H1 (cell line): Measurements from ENCODE around the gene TNIP3. TPM values are rescaled to one million over a fixed set of nuclear protein-coding genes. Genes with fewer than 3 reads are reported as not detected.

Experiments
- CTCF ChIA-PET: fragments of 300-600 bp; sonication (Branson Sonifier 250); formaldehyde crosslinking; loops from one replicate; lab custom pipeline; 2021; ENCODE audit not compliant: partially characterized antibody; lab: Charles Lee
- POLR2A ChIA-PET: fragments of 300-600 bp; sonication (Branson Sonifier 250); formaldehyde crosslinking; loops from one replicate; lab custom pipeline; 2021; ENCODE audit warnings: inconsistent platforms; ENCODE audit not compliant: partially characterized antibody; lab: Charles Lee
- DNase-seq, 2 experiments: peaks; one replicate each; pipeline versions ENCODE4 v3.0.0 to v3.0.0-alpha.2; 2010 to 2022; ENCODE audit warnings: low spot score in 2 of 2, low read depth in 1 of 2, mixed read lengths in 1 of 2
- FAIRE-seq: peaks from 2 replicates; lab custom pipeline; 2011; peaks lifted over from hg19 to GRCh38; lab: Jason Lieb, UNC
- H2AFZ ChIP-seq: 2 replicates; pipeline ENCODE4 v1.8.1; 2012; ENCODE audit warnings: low read length, inconsistent platforms
- H2AK5ac ChIP-seq: 2 replicates; pipeline ENCODE4 v1.6.1; 2013; ENCODE audit warnings: low read depth, low read length
- H2BK120ac ChIP-seq: replicated peaks from 2 replicates; pipeline ENCODE3; 2013; ENCODE audit warnings: low read depth, low read length, inconsistent platforms
- H2BK12ac ChIP-seq: 2 replicates; pipeline ENCODE4 v1.6.1; 2013; ENCODE audit warnings: low read depth, low read length
- H2BK15ac ChIP-seq: 2 replicates; pipeline ENCODE4 v1.6.1; 2013; ENCODE audit warnings: low read length
- H2BK20ac ChIP-seq: 2 replicates; pipeline ENCODE4 v1.6.1; 2013; ENCODE audit warnings: low read length
- H2BK5ac ChIP-seq: 2 replicates; pipeline ENCODE4 v1.6.1; 2013; ENCODE audit warnings: low read depth, low read length
- H3K14ac ChIP-seq: 2 replicates; pipeline ENCODE4 v1.6.1; 2013; ENCODE audit warnings: inconsistent platforms; ENCODE audit not compliant: insufficient read length
- H3K18ac ChIP-seq: 2 replicates; pipeline ENCODE4 v1.6.1; 2013; ENCODE audit warnings: low read length; ENCODE audit errors: extremely low read depth
- H3K23ac ChIP-seq: 2 replicates; pipeline ENCODE4 v1.6.1; 2013; ENCODE audit warnings: inconsistent platforms; ENCODE audit not compliant: insufficient read length
- H3K23me2 ChIP-seq: 2 replicates; pipeline ENCODE4 v1.6.1; 2013; ENCODE audit warnings: low read depth, low read length
- H3K27ac ChIP-seq: 2 replicates; pipeline ENCODE4 v1.6.1; 2011; ENCODE audit warnings: low read depth, low read length, inconsistent platforms
- H3K27me3 ChIP-seq, 4 experiments: replicated peaks in 1 of 4; 1 replicate in 1 of 4; 2 replicates in 3 of 4; pipeline versions ENCODE4 v1.6.1 to v1.8.1; 2011 to 2013; ENCODE audit warnings: low read length in 3 of 4, mild to moderate bottlenecking in 3 of 4, inconsistent platforms in 2 of 4, mixed read lengths in 2 of 4, moderate library complexity in 1 of 4; ENCODE audit not compliant: control insufficient read depth in 3 of 4, insufficient read depth in 3 of 4; ENCODE audit errors: extremely low read depth in 1 of 4
- H3K36me3 ChIP-seq, 4 experiments: 2 replicates each; pipeline versions ENCODE4 v1.6.1 to v1.8.1; 2011 to 2013; ENCODE audit warnings: mild to moderate bottlenecking in 4 of 4, low read length in 3 of 4, moderate library complexity in 2 of 4, control low read depth in 1 of 4, inconsistent platforms in 1 of 4; ENCODE audit not compliant: insufficient read depth in 4 of 4, control insufficient read depth in 2 of 4
- H3K4ac ChIP-seq: replicated peaks from 2 replicates; pipeline ENCODE3; 2013; ENCODE audit warnings: low read length, low read depth, mixed read lengths, inconsistent platforms; ENCODE audit not compliant: insufficient read length
- H3K4me1 ChIP-seq, 4 experiments: replicated peaks in 1 of 4; 1 replicate in 1 of 4; 2 replicates in 3 of 4; pipeline versions ENCODE4 v1.6.1 to v1.8.1; 2011 to 2013; ENCODE audit warnings: low read length in 3 of 4, inconsistent platforms in 2 of 4, mixed read lengths in 1 of 4; ENCODE audit not compliant: insufficient read depth in 4 of 4, control insufficient read depth in 3 of 4
- H3K4me2 ChIP-seq, 2 experiments: 2 replicates each; pipeline versions ENCODE4 v1.6.1 to v1.8.1; 2011 to 2013; ENCODE audit warnings: low read depth in 2 of 2, low read length in 2 of 2, control low read depth in 1 of 2, inconsistent platforms in 1 of 2, mild to moderate bottlenecking in 1 of 2; ENCODE audit not compliant: insufficient read depth in 1 of 2
- H3K4me3 ChIP-seq, 4 experiments: fragments of 200-600, 300-600 bp in 1 of 4; sonication (generic), shearing (Covaris generic), sonication (Bioruptor Twin) in 1 of 4; 2 replicates each; pipeline versions ENCODE4 v1.5.1 to v1.8.1; 2011 to 2016; ENCODE audit warnings: low read length in 4 of 4, low read depth in 3 of 4, control low read depth in 2 of 4, inconsistent platforms in 2 of 4, mild to moderate bottlenecking in 2 of 4, mixed read lengths in 1 of 4, moderate library complexity in 1 of 4; ENCODE audit not compliant: insufficient read depth in 2 of 4; ENCODE audit errors: extremely low read depth in 1 of 4
- H3K56ac ChIP-seq: replicated peaks from 2 replicates; pipeline ENCODE3; 2013; ENCODE audit warnings: low read depth, mild to moderate bottlenecking, mixed read lengths, low read length, inconsistent platforms; ENCODE audit not compliant: insufficient read length
- H3K79me1 ChIP-seq: 2 replicates; pipeline ENCODE4 v1.6.1; 2013; ENCODE audit warnings: low read depth, low read length, control low read depth
- H3K79me2 ChIP-seq, 2 experiments: 2 replicates each; pipeline versions ENCODE4 v1.6.1 to v1.8.1; 2012 to 2013; ENCODE audit warnings: low read length in 2 of 2, mild to moderate bottlenecking in 2 of 2, inconsistent platforms in 1 of 2; ENCODE audit not compliant: insufficient read depth in 2 of 2, control insufficient read depth in 1 of 2
- H3K9ac ChIP-seq, 4 experiments: replicated peaks in 1 of 4; 1 replicate in 1 of 4; 2 replicates in 3 of 4; pipeline versions ENCODE4 v1.6.1 to v1.8.1; 2011 to 2013; ENCODE audit warnings: low read depth in 3 of 4, low read length in 3 of 4, control low read depth in 2 of 4, mild to moderate bottlenecking in 2 of 4, moderate library complexity in 2 of 4, inconsistent platforms in 1 of 4; ENCODE audit errors: extremely low read depth in 1 of 4
- H3K9me3 ChIP-seq, 2 experiments: 2 replicates each; pipeline versions ENCODE4 v1.6.1 to v1.8.1; 2012 to 2013; ENCODE audit warnings: mild to moderate bottlenecking in 2 of 2, moderate library complexity in 2 of 2, control low read depth in 1 of 2, inconsistent platforms in 1 of 2, low read depth in 1 of 2, low read length in 1 of 2, mixed read lengths in 1 of 2; ENCODE audit not compliant: insufficient read depth in 2 of 2
- H4K20me1 ChIP-seq, 2 experiments: replicated peaks in 1 of 2; 2 replicates each; pipeline versions ENCODE3 to v1.8.1; 2011 to 2013; ENCODE audit warnings: inconsistent platforms in 2 of 2, low read length in 2 of 2, mild to moderate bottlenecking in 1 of 2; ENCODE audit not compliant: insufficient read depth in 2 of 2, control insufficient read depth in 1 of 2
- H4K5ac ChIP-seq: 2 replicates; pipeline ENCODE4 v1.6.1; 2013; ENCODE audit warnings: low read length, low read depth, mixed read lengths, inconsistent platforms; ENCODE audit not compliant: insufficient read length
- H4K8ac ChIP-seq: 2 replicates; pipeline ENCODE4 v1.8.0; 2013; ENCODE audit warnings: mild to moderate bottlenecking, moderate library complexity, low read length, inconsistent platforms; ENCODE audit not compliant: insufficient read depth; ENCODE audit errors: extremely low read depth
- H4K91ac ChIP-seq: replicated peaks from 2 replicates; pipeline ENCODE3; 2013; ENCODE audit warnings: low read length, mixed read lengths, inconsistent platforms; ENCODE audit not compliant: insufficient read length
- ATF2 ChIP-seq: IDR thresholded peaks from 2 replicates; pipeline ENCODE4 v1.6.1; 2012; ENCODE audit warnings: low read length, inconsistent platforms
- BACH1 ChIP-seq: IDR thresholded peaks from 2 replicates; pipeline ENCODE4 v1.6.1; 2012; ENCODE audit warnings: low read length, improper control_type of control experiment
- BRCA1 ChIP-seq: IDR thresholded peaks from 2 replicates; pipeline ENCODE4 v1.6.1; 2012; ENCODE audit warnings: low read depth, low read length, improper control_type of control experiment
- CHD1 ChIP-seq: IDR thresholded peaks from 2 replicates; pipeline ENCODE4 v1.6.1; 2012; ENCODE audit warnings: low read depth, low read length, improper control_type of control experiment
- CHD2 ChIP-seq: IDR thresholded peaks from 2 replicates; pipeline ENCODE4 v1.6.1; 2012; ENCODE audit warnings: low read length, improper control_type of control experiment
- EGR1 ChIP-seq: IDR thresholded peaks from 2 replicates; pipeline ENCODE4 v1.6.1; 2011; ENCODE audit warnings: low read depth, low read length, borderline replicate concordance
- MAFK ChIP-seq: IDR thresholded peaks from 2 replicates; pipeline ENCODE4 v1.6.1; 2012; ENCODE audit warnings: low read depth, mild to moderate bottlenecking, improper control_type of control experiment, low read length
- NRF1 ChIP-seq: IDR thresholded peaks from 2 replicates; pipeline ENCODE4 v1.6.1; 2011; ENCODE audit warnings: mild to moderate bottlenecking, low read depth, low read length, improper control_type of control experiment
- RBBP5 ChIP-seq: IDR thresholded peaks from 2 replicates; pipeline ENCODE4 v1.7.1; 2012; ENCODE audit warnings: low read depth, mild to moderate bottlenecking, inconsistent platforms, low read length, moderate library complexity, borderline replicate concordance
- SIRT6 ChIP-seq: IDR thresholded peaks from one replicate; pipeline ENCODE4 v1.7.1; 2012; ENCODE audit warnings: low read length, inconsistent platforms
- TAF1 ChIP-seq: IDR thresholded peaks from 2 replicates; pipeline ENCODE4 v1.6.1; 2011; ENCODE audit warnings: mild to moderate bottlenecking, low read depth, low read length
- ZNF274 ChIP-seq: IDR thresholded peaks from 2 replicates; pipeline ENCODE4 v1.7.0; 2012; ENCODE audit warnings: low read length, borderline replicate concordance; ENCODE audit errors: extremely low read depth
- WGBS, 2 experiments: shearing (Covaris generic) in 1 of 2; methylation state at CpG; one replicate each; pipeline versions ENCODE4 v1.1.6 to v1.1.7; 2013 to 2015; ENCODE audit warnings: low lambda C conversion rate in 2 of 2, mixed read lengths in 2 of 2, inconsistent platforms in 1 of 2, low coverage in 1 of 2, missing lambda C conversion rate in 1 of 2; ENCODE audit not compliant: insufficient replicate concordance in 2 of 2, insufficient coverage in 1 of 2, insufficient read length in 1 of 2; ENCODE audit errors: extremely low coverage in 1 of 2, missing lambda C conversion rate in 1 of 2; 5-methylcytosine and 5-hydroxymethylcytosine counted together
- polyA plus RNA-seq, 7 experiments: library from polyadenylated mRNA; depleted of rRNA in 3 of 7; stranded (reverse) in 5 of 7; unstranded in 2 of 7; fragments of >200 nt in 5 of 7; fragments of 200-250 nt in 2 of 7; gene quantifications; 1 replicate in 5 of 7; 2 replicates in 1 of 7; 4 replicates in 1 of 7; pipeline versions ENCODE4 v1.2.1 to v1.2.3, GENCODE V29; 2011 to 2013; ENCODE audit warnings: missing spikeins in 2 of 7, mixed read lengths in 2 of 7
- total RNA-seq: library from RNA; stranded (reverse); fragmentation: NEBNext Ultra II Directional; extraction: Animal tissue kit (Norgen Biotek cat#: 25700); gene quantifications from 2 replicates; pipeline ENCODE4 v1.2.1, GENCODE V29; 2021

TNIP3 gene
- total and polyA plus RNA-seq, 2 of the 8 experiments (the other 6 are each of a cell fraction or from before 2014, with no cell fraction given) = not detected

DNA sequence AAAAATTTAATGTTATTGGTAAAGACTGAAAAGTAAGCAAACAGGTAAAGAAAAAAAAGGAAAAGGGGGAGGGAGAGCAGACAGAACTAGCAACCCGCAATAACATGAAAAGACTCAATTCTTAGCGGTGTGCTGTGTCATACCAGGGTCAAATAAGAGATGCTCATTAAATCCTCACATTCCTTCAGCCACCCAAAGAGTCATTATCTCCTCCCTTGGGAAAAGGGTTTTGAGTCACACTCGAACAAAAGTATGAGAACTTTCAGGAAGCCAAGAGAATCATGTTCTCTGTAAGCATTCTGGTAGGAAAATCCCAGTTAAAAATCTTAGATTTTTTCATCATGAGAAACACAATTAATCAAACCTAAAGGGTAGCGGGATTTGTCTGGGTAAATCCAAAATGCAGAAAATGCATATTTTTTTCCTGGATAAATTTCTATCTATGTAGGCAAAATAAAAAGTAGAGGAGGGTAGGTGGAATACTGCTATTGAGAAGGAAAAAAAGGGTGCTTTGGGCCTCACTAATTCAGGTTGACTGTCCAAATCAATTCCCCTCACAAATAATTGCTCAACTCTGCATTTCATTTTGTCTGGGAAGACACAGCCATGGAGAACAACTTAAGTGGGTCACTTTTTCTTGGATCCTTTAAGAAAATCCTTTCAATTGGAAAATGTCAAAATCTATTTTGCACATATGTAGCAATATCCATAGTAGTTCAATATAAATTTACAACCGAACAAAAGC lies 23.2 kb downstream of the TNIP3 start:
- Histone ChIP-seq H2BK12ac (no peak overlapping the region), H3K56ac (no peak overlapping the region), H3K27me3 (no peaks in the 10 kb centered on the region), H3K9me3 (no peaks in the 10 kb centered on the region), H3K18ac (no peak overlapping the region), H3K23ac (no peak overlapping the region), H3K4me2 (no peak overlapping the region), H3K4ac (no peak overlapping the region), H3K4me1 (no peaks in the 10 kb centered on the region), H3K9ac (no peak overlapping the region), H3K4me3 (no peak overlapping the region), H3K23me2 (no peaks in the 10 kb centered on the region), H4K5ac (no peak overlapping the region), H2BK15ac (no peak overlapping the region), H2AFZ (no peak overlapping the region), H3K36me3 (no peaks in the 10 kb centered on the region), H3K79me2 (no peaks in the 10 kb centered on the region), H4K8ac (no peak overlapping the region), H4K91ac (no peak overlapping the region), H4K20me1 (no peaks in the 10 kb centered on the region), H3K27ac (no peak overlapping the region), H3K14ac (no peak overlapping the region), H2BK20ac (no peak overlapping the region), H2AK5ac (no peak overlapping the region), H2BK5ac (no peak overlapping the region), H2BK120ac (no peak overlapping the region), H3K79me1 (no peaks in the 10 kb centered on the region)
- DNase-seq (no peak), FAIRE-seq (no peak)
- 86% methylated on average over 5 of the region's 5 CpGs; no CpG with 5 or more reads in 1 of the 2 experiments for WGBS, 2 experiments
- ChIA-PET CTCF (interaction anchor here (0.7 kb wide), 1 partner anchor 141 kb away, joined by 3 read pairs; no protein-coding TSS in a partner anchor), POLR2A (interaction anchor here (0.6 kb wide), 1 partner anchor 282 kb away, joined by 4 read pairs; no protein-coding TSS in a partner anchor)
- TF ChIP-seq BACH1 (no peak), ZNF274 (no peak), TAF1 (no peak), EGR1 (no peak), SIRT6 (no peak), RBBP5 (no peak), ATF2 (no peak), CHD2 (no peak), NRF1 (no peak), CHD1 (no peak), MAFK (no peak), BRCA1 (no peak)
